Ammon's horn (tissue), 1 donor: ENCODE measurements around the gene TRUB2.
A peak's percentile ranks its signal among the peaks of the same experiment; 100 is the strongest.

ENCODE experiments used
- DNase-seq: peaks from one replicate; pipeline ENCODE4 v3.0.0-alpha.2; 2016; ENCODE audit warnings: low spot score

The TRUB2 gene, protein sequence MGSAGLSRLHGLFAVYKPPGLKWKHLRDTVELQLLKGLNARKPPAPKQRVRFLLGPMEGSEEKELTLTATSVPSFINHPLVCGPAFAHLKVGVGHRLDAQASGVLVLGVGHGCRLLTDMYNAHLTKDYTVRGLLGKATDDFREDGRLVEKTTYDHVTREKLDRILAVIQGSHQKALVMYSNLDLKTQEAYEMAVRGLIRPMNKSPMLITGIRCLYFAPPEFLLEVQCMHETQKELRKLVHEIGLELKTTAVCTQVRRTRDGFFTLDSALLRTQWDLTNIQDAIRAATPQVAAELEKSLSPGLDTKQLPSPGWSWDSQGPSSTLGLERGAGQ

DNA sequence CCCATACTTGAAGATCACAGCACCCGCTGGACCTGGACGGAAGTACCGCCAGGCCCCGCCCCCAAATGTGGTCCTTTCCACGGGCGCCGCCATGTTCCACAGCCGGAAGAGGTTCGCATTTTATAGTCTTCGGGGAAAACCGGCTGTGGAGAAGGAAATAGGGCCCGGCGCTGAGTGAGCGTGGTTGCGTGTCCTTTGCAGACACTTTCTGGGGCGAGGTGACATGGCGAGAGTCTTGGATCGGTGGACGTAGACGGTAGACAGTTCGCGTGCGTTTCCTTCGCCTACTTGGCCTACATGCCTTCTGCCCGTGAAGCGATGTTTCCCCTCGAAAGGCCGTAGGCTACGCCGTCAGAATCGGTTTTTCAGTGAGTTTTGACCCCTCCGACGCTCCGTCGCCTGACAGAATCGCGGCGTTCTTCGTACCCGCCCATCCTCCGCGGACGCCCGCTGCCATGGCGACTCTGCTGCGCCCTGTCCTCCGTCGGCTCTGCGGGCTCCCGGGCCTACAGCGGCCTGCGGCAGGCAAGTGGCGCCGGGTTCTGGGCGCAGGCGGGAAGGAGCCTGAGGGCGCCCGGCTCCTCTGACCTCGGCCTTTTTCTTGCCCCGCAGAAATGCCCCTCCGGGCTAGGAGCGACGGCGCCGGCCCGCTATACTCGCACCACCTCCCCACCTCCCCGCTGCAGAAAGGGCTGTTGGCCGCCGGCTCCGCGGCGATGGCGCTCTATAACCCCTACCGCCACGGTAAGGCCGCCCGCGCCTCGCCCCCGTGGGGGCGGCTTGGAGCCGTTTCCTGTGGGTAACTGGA, at the start of gene TRUB2, which contains the start of gene COQ4:
Gene TRUB2 (minus strand): TSS at position 44 of the 808 bp plus-strand sequence. CDS start 39 bp downstream, at position 5.
Gene COQ4 (plus strand): TSS at position 436 of the 808 bp plus-strand sequence. CDS start 20 bp downstream, at position 456.
- DNase-seq = peak; percentile 95

DNA sequence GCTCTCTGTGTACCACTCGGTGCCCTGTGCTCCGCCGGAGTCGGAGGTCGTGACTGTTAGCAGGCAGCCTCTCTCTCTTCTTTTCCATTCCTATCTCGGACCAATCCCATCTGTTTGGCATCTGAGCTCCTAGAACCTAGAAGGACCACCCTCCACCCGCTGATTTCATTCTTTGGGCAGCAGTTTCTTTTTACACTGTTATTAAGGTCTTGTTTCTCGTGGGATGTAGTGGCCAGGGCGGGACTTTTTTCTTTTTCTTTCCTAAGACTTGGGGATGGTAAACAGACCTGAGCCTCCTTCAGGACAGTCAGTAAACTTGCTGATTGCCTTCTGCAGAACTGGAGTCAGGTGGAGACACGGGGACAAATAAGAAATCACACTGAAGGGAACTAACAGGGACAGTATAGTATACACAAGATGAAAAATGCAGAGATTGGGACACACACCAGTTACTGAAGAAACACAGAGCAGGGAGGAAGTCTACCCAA, 49.4 kb upstream of the TRUB2 start:
- no peak for DNase-seq

DNA sequence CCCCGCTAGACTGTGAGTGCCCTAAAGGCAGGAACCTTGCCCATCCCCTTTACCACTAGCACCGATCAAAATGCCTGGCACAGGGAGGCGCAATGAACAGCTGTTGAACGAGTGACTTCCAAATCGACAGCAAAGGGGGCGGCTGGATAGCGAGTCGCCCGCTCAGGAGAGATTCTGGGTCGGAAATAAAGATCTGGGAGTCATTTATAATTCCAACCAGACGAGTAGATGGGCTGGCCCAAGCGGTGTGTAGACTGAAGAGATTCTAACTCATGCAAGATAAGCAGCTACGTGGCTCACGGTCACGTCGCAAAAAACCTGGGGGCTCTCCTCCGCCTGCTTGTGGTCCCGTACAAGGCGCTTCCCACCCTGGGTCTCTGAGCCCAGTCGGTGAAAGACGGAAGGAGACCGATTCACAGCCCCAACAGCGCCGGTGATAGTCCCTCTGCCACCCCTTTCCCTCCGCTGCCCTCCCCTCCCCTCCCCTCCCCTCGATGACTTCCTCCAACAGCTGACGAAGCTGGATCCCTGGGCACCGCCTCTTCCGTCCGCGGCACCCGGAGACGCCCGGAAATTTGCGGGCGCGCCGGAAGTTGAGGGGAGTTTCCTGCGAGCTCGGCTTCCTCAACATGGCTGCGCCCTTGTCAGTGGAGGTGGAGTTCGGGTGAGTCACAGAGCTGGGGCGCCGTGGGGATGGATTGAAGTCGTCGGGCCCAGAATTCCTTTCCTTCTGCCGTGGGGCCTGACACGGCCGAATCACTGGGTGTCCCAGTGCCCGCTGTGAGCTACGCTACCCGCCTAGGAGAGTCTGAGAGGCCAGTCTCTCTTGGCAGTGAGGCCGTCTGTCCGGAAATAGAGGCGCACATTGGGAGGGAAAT, 48.7 kb upstream of the TRUB2 start, which contains the start of gene URM1:
Gene URM1 (plus strand): TSS at position 623 of the 878 bp plus-strand sequence. CDS start 7 bp downstream, at position 630.
- peak; percentile 97 for DNase-seq

DNA sequence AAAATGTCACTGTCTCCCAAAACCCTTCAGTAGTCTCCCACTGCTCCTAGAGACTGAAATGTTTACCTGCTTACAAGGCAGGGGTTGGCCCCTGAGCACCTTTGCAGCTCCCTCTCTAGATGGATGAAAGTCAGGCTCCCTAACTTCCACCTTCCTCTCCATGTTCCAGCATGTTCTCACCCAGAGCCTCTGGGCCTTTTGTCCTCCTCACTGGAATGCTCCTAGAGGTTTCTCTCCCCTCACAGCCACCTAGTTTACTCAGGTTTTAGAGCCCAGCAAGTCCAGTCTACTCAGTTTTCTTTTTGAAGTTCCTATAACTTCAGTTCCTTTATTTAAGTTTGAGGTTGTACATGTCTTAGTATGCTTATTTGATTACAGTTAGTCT, 48.1 kb upstream of the TRUB2 start:
- no peak for DNase-seq

DNA sequence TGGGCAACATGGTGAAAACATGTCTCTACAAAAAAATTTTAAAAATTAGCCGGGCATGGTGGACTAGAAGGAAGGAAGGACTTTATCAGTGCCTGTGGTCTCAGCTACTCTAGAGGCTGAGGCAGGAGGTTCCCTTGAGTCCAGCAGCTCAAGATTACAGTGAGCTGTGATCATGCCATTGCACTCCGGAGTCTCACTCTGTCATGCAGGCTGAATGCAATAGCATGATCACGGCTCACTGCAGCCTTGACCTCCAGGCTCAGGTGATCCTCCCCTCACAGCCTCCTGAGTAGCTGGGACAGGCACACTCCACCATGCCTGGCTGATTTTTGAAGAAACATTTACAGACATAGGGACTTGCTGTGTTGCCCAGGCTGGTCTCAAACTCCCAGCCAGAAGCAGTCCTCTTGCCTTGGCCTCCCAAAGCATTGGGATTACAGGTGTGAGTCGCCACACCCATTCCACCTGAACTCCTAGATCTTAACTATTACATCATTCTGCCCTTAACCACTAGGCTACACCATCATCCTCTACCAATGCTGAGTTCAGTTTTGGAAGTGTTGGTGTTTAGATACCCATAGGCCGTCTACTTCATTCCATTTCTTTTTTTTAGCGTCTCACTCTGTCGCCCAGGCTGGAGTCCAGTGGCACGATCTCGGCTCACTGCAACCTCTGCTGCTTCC, 46.9 kb upstream of the TRUB2 start:
- DNase-seq = no peak

DNA sequence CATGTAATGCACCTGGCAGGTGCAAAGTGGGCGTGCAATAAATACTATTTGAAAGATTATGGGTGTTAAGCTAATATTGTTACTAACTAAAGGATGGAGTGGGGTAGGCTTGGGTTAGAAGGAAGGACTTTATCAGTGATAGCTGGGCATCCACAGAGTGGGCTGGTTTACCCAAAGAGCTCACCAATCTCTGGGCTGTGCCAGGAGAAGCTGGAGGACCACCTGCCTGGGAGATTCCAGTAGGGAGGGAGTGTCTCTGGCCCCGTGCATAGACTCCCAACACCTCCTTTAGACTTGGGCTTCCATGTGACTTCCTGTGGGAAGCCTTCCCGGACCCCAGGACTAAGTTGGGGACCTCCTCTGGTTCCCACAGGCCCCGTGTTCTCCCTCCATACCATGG, 43.3 kb upstream of the TRUB2 start:
- no peak for DNase-seq

DNA sequence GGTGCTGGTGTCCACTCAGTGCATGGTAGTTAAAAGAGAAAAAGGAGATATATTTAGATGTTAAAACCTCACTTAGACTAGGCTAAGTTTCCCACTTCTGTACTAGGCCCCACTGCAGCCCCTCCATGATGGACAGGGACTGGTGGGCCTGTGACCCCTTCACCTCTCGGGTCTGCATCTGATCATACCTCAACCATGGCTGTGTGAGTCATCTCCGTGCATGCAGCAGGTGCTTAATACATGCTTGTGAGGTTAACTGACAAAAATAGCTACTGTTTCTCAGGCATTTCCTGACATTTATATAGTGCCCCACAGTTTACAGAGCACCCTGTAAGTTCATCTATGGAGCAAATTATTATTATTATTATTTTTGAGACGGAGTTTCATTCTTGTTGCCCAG, 40.5 kb upstream of the TRUB2 start:
- DNase-seq = no peak

DNA sequence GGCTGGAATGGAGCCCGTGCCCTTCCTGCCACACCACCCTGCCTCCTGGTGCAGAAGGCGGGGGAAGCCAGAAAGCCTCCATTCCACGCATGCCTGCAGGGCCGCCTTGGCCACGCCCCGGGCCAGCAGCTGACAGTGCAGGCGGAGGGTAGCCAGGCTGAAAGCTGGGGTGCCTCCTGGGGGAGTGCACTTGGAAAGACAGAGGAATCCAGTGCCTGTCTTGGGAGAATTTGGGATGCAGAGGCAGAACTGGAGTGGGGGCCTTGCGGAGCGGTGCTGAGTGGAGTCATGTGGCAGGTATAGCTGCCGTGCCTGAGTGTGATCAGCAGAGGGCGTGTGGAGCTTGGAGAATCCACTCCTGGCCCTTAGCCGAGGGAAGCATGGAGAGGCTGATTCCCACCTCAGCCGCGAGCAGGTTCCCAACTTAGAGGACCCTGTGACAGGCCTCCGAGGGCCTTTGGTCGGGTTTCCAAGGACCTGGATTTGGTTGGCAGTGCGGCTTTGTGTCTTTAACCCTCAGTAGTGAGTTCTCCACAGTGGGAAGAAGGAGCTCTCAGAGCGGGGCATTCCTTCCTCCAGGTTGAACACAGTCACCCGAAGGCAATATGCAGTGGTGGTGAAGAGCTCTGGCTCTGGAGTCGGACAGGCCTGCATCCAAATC, 39.9 kb upstream of the TRUB2 start:
- DNase-seq = peak; percentile 94

DNA sequence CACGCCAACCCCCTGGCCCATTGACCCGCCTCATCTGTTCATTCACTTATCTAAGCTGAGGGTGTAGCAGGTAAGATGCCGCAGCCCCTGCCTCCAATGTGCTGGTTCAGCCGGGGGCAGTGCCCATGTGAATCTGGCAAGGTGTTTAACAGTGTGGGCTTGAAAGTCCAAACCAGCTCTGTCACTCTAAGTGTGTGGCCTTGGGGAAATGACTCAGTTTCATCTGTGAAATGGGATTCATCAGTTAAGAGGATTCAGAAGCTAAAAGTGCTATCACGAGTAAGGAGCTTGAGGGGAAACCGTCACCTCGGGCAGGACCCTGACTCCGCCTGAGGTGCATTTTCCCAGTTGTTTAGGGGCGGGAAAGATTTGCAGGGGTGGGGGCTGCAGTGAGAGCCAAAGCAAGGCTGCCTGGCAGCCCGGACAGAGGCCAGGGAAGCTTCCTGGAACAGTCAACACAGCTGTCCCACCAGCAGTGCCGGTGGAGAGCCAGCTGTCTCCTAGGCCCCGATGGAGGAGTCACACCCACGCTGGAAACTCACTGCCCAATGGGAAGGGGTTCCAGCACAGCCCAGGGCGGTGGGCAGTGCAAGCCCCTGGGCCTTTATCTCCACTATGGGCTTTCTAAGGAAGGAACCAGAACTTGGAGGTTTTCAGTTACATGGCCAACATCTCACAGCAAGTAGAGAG, 39.2 kb upstream of the TRUB2 start:
- DNase-seq = no peak

DNA sequence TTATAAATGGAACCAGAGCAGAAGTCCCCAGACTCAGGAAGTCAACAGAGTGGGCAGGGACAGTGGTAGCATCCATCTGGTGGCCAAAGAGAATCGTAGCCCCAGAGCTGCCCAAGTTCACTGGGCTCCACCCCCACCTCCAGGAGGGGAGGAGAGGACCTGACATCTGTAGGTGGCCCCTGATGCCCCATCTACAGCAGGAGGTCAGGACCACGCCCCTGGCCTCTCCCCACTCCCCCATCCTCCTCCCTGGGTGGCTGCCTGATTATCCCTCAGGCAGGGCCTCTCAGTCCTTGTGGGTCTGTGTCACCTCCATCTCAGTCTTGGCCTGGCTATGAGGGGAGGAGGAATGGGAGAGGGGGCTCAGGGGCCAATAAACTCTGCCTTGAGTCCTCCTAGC, 38.6 kb upstream of the TRUB2 start:
- no peak for DNase-seq

DNA sequence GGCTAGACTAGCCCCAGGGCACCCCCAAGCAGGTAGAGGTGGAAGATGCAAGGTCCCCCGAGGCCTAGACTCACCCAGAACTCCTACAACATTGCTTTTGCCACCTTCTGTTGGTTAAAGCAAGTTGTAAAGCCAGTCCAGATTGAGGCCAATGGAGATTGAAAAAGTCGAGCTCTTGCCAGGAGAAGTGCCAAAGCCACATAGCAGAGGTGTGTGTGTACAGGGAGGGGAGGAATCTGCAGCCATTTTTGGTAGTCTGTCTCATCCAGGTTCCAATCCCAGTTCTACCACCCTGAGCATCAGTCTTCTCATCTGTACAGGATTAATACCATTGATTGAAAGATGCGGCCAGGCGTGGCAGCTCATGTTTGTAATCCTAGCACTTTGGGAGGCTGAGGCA, 36.6 kb upstream of the TRUB2 start:
- DNase-seq = no peak

DNA sequence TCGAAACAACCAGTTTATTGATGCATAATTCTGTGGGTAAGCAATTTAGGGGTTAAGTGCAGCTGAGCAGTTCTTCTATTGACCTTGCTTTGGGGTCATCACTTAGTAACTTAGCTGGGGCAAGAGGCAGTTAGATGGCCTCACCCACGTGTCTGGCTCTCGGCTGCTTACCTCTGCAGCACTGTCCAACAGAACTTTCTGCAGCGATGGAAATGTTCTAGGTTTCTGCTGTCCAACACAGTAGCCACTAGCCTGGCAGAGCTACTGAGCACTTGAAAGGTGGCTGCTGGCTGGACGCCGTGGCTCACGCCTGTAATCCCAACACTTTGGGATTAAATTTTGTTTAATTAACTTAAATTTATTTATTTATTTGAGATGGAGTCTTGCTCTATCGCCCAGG, 35.8 kb upstream of the TRUB2 start:
- DNase-seq = no peak

DNA sequence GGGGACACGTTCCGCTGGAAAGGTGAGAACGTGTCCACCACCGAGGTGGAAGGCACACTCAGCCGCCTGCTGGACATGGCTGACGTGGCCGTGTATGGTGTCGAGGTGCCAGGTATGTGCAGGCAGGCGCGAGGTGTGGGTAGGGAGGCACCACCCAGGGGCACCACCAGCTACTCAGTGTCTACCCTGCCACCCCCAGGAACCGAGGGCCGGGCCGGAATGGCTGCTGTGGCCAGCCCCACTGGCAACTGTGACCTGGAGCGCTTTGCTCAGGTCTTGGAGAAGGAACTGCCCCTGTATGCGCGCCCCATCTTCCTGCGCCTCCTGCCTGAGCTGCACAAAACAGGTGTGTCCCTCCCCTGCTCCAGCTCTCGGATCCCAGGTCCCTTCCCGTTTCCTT, 33.2 kb upstream of the TRUB2 start:
- no peak for DNase-seq

DNA sequence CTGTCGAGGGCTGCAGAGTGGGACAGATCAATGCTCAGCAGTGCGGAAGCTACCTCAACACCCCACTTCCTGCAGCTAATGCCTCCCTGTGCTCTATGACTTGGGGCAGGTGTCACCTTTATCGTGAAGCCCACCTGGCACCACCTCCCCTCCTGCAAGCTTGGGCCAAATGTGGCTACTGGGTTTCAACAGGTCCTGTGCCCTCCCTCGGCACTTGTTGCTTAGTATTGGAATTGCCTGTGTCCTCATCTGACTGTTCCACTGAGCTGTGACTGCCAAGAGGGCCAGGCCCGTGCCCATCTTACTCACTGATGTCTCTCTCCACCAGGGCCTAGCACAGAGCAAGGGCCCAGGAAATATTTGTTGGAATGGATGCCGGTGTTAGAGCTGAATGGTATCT, 27.5 kb upstream of the TRUB2 start:
- DNase-seq = no peak

DNA sequence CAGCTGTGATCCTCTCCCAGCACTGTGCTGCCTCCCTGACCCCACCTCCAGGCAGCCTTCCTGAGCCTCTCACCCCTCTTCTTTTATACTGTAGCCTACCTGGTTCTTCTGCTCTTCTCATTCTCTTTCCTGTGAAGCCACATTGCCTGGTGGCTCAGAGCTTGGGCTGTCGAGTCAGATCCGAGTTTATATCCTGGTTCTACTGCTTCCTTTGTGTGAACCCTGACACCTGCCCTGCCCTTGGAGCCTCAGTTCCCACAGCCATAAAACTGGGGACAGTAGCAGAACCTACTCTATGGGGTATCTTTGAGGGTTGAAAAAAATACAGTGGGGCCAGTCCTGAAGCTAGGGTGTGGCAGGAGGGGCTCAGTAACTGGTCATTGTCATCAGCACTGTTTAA, 26.9 kb upstream of the TRUB2 start:
- no peak for DNase-seq

DNA sequence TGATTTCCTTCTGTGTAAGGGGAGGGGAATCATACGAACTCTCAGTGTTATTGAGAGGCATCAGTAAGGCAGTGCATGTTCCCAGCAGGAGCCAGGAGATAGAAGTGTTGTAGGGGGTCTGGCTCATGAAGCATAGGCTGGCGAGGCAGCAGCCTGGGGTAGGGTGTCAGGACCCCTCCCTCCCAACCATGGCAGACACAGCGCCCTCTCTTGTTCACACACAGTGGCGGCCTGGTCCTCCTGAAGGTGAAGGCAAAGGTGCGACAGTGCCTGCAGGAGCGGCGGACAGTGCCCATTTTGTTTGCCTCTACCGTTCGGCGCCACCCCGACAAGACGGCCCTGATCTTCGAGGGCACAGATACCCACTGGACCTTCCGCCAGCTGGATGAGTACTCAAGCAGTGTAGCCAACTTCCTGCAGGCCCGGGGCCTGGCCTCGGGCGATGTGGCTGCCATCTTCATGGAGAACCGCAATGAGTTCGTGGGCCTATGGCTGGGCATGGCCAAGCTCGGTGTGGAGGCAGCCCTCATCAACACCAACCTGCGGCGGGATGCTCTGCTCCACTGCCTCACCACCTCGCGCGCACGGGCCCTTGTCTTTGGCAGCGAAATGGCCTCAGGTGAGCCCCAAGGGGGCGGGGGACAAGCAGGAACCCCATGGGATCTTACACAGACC, 22.8 kb upstream of the TRUB2 start:
- no peak for DNase-seq

DNA sequence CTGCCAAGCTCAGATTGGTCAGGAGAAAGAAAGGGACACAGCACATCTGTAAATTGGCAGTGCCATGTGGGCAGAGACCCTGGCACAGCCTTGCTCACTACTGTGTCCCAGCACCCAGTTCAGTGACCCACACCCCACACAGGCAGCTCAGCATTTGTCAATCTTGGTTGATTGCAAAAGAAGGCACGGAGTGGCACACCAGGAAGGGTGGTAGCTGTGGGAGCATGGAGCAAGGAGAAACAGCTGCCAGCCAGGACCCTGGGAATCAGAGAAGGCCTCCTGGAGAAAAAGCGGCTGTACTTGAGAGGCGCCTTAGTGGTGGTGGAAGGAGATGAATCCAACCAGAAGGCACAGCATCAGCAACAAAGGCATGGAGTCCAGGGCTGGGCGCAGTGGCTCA, 21.6 kb upstream of the TRUB2 start:
- DNase-seq = no peak

DNA sequence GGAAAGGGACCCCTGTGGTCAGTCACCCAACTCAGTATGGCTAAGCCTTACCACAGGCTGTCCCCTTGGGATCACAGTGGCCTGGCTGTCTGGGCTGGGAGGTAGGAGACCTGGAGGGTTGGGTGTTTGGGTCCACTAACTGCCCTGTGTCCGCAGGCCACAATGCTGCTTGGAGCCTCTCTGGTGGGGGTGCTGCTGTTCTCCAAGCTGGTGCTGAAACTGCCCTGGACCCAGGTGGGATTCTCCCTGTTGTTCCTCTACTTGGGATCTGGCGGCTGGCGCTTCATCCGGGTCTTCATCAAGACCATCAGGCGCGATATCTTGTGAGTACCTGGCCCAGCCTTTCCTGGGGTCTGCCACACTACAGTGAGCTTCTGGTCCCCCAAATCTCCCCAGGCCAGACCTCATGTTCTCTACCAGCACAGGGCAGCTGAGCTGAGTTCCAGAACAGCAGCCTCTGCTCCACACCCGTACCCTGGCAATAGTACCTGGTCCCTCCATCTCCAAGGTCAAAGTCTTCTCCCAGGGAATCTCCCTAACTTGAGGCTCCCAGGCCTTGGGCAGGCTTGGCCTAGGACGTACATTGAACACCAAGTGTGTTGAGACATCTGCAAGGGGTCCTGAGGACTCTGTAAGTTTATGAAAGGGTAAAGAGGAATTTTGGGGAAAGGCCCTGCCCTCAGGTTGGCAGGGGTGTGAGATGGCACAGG, 20.9 kb upstream of the TRUB2 start:
- no peak for DNase-seq

DNA sequence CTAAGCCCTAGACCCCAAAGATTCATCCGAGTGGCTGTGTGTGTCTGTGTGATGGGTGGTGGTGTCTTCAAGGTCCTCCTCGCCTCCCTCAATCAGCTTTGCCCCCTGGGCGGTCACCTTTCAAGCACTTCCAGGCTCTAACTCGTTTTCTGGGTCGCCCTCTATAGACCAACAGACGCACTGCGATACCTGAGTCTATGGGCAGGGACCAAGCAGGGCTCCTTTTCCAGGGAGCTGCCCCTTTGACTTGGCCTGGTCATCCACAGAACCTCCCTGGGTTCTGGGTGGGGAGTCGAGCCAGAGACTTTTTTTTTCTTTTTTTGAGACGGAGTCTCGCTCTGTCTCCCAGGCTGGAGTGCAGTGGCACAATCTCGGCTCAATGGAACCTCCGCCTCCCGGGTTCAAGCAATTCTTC, 19.2 kb upstream of the TRUB2 start:
- peak; percentile 55 for DNase-seq
